ENCODE data around the gene SECISBP2.

GRCh38 chr9:89345476-89345875 is 27.2 kb downstream of the SECISBP2 start:
- no peak for TF ChIP-seq CTCF (IDR thresholded peaks at IDR 0.05)
- no peak for TF ChIP-seq EP300 (IDR thresholded peaks at IDR 0.05)

Measured in ovary (tissue), 3 donors.